GM12891 (cell line): Measurements from ENCODE around the gene RNF114.

Experiments
- POLR2A ChIP-seq: IDR thresholded peaks from 2 replicates; pipeline ENCODE4 v1.6.1; 2011; ENCODE audit warnings: low read depth, low read length, control low read depth
- POLR2AphosphoS5 ChIP-seq: IDR thresholded peaks from 2 replicates; pipeline ENCODE4 v1.6.1; 2011; ENCODE audit warnings: low read depth, low read length, control low read depth
- POU2F2 ChIP-seq: IDR thresholded peaks from 2 replicates; pipeline ENCODE4 v1.6.1; 2011; ENCODE audit warnings: low read depth, mild to moderate bottlenecking, control low read depth, low read length, moderate library complexity
- SPI1 ChIP-seq: IDR thresholded peaks from 2 replicates; pipeline ENCODE4 v1.6.1; 2011; ENCODE audit warnings: low read depth, low read length, control low read depth
- TAF1 ChIP-seq: IDR thresholded peaks from 2 replicates; pipeline ENCODE4 v1.6.1; 2011; ENCODE audit warnings: low read depth, low read length, control low read depth

DNA sequence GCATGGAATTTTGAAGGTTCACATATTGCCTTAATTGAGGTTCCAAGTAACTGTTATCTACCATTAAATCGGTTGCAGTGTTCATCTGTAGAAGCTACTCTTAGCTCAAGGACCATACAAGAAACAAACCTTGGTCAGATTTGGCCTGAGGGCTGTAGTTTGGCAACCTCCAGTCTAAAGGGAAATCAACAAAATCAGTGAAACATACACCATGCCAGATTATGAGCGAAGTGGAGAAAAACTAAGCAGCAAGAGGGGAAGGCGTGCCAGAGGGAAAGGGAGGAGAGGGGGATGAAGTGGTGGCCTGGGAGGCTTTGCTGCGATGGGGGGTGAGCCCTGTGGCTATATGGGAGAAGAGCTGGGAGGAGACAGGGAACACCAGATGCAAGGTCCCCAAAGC lies 37.8 kb downstream of the RNF114 start:
- TF ChIP-seq POLR2A (no peak), POLR2AphosphoS5 (no peak), TAF1 (no peak), SPI1 (no peak), POU2F2 (no peak)
